Measurements from ENCODE around the gene TRPM3.
A peak's percentile ranks its signal among the peaks of the same experiment; 100 is the strongest.

TRPM3 gene

GRCh38 chr9:70873506-70873905 lies 247.9 kb downstream of the TRPM3 start:
- no peaks in the 10 kb centered on the region for H3K36me3 ChIP-seq (ENCODE audit: insufficient read depth, insufficient read length, low read length)
- no peak for TF ChIP-seq SUZ12 (IDR thresholded peaks at IDR 0.05; ENCODE audit: extremely low read depth, insufficient read depth, insufficient read length)
- no peak for TF ChIP-seq ZNF274 (IDR thresholded peaks at IDR 0.05; ENCODE audit: low read depth, low read length)
- TF ChIP-seq YY1 (IDR thresholded peaks at IDR 0.05; ENCODE audit: insufficient read depth, insufficient read length), result no peak
- no peak for DNase-seq (ENCODE audit: low read depth, low spot score)
- no peaks in the 10 kb centered on the region for H3K27me3 ChIP-seq (ENCODE audit: insufficient read depth, insufficient read length)
- no peak overlapping the region for H3K9ac ChIP-seq (ENCODE audit: insufficient read length, low read depth)
- no peaks in the 10 kb centered on the region for H3K9me3 ChIP-seq (ENCODE audit: insufficient read depth, low read length)
- no peak overlapping the region for H3K4me3 ChIP-seq (ENCODE audit: insufficient read length, low read depth)
- H3K4me1 ChIP-seq (ENCODE audit: insufficient read depth, insufficient read length), result no peaks in the 10 kb centered on the region

- DNase-seq (ENCODE audit: low read depth, low spot score), result peak; percentile 5
- no peaks in the 10 kb centered on the region for H3K4me1 ChIP-seq (ENCODE audit: insufficient read depth, insufficient read length)
- no peaks in the 10 kb centered on the region for H3K9me3 ChIP-seq (ENCODE audit: insufficient read depth, low read length)
- no peaks in the 10 kb centered on the region for H3K36me3 ChIP-seq (ENCODE audit: insufficient read depth, insufficient read length, low read length)
- no peaks in the 10 kb centered on the region for H3K27me3 ChIP-seq (ENCODE audit: insufficient read depth, insufficient read length)
- H3K9ac ChIP-seq (ENCODE audit: insufficient read length, low read depth), result no peak overlapping the region
- TF ChIP-seq YY1 (IDR thresholded peaks at IDR 0.05; ENCODE audit: insufficient read depth, insufficient read length) (no peak), SUZ12 (IDR thresholded peaks at IDR 0.05; ENCODE audit: extremely low read depth, insufficient read depth, insufficient read length) (no peak), ZNF274 (IDR thresholded peaks at IDR 0.05; ENCODE audit: low read depth, low read length) (no peak)
- no peak overlapping the region for H3K4me3 ChIP-seq (ENCODE audit: insufficient read length, low read depth)
Measured at GRCh38 chr9:70868661-70869652, 252.5 kb downstream of the TRPM3 start.

GRCh38 chr9:70868041-70868440 lies 253.4 kb downstream of the TRPM3 start:
- Histone ChIP-seq H3K4me3 (ENCODE audit: insufficient read length, low read depth) (no peak overlapping the region), H3K27me3 (ENCODE audit: insufficient read depth, insufficient read length) (no peaks in the 10 kb centered on the region), H3K9ac (ENCODE audit: insufficient read length, low read depth) (no peak overlapping the region), H3K36me3 (ENCODE audit: insufficient read depth, insufficient read length, low read length) (no peaks in the 10 kb centered on the region), H3K9me3 (ENCODE audit: insufficient read depth, low read length) (no peaks in the 10 kb centered on the region), H3K4me1 (ENCODE audit: insufficient read depth, insufficient read length) (no peaks in the 10 kb centered on the region)
- no peak for DNase-seq (ENCODE audit: low read depth, low spot score)
- TF ChIP-seq ZNF274 (IDR thresholded peaks at IDR 0.05; ENCODE audit: low read depth, low read length) (no peak), SUZ12 (IDR thresholded peaks at IDR 0.05; ENCODE audit: extremely low read depth, insufficient read depth, insufficient read length) (no peak), YY1 (IDR thresholded peaks at IDR 0.05; ENCODE audit: insufficient read depth, insufficient read length) (no peak)

- no peaks in the 10 kb centered on the region for H3K4me1 ChIP-seq (ENCODE audit: insufficient read depth, insufficient read length)
- no peak overlapping the region for H3K9ac ChIP-seq (ENCODE audit: insufficient read length, low read depth)
- no peaks in the 10 kb centered on the region for H3K27me3 ChIP-seq (ENCODE audit: insufficient read depth, insufficient read length)
- no peak for DNase-seq (ENCODE audit: low read depth, low spot score)
- H3K36me3 ChIP-seq (ENCODE audit: insufficient read depth, insufficient read length, low read length), result no peaks in the 10 kb centered on the region
- H3K4me3 ChIP-seq (ENCODE audit: insufficient read length, low read depth), result no peak overlapping the region
- no peak for TF ChIP-seq SUZ12 (IDR thresholded peaks at IDR 0.05; ENCODE audit: extremely low read depth, insufficient read depth, insufficient read length)
- no peaks in the 10 kb centered on the region for H3K9me3 ChIP-seq (ENCODE audit: insufficient read depth, low read length)
Measured at GRCh38 chr9:70865471-70865870, 255.9 kb downstream of the TRPM3 start.

GRCh38 chr9:70861797-70862196 lies 259.6 kb downstream of the TRPM3 start:
- H3K4me1 ChIP-seq (ENCODE audit: insufficient read depth, insufficient read length), result no peaks in the 10 kb centered on the region
- H3K27me3 ChIP-seq (ENCODE audit: insufficient read depth, insufficient read length), result no peaks in the 10 kb centered on the region
- no peak overlapping the region for H3K4me3 ChIP-seq (ENCODE audit: insufficient read length, low read depth)
- no peaks in the 10 kb centered on the region for H3K9me3 ChIP-seq (ENCODE audit: insufficient read depth, low read length)
- H3K9ac ChIP-seq (ENCODE audit: insufficient read length, low read depth), result no peak overlapping the region
- TF ChIP-seq SUZ12 (IDR thresholded peaks at IDR 0.05; ENCODE audit: extremely low read depth, insufficient read depth, insufficient read length) (no peak), YY1 (IDR thresholded peaks at IDR 0.05; ENCODE audit: insufficient read depth, insufficient read length) (no peak), ZNF274 (IDR thresholded peaks at IDR 0.05; ENCODE audit: low read depth, low read length) (no peak)
- H3K36me3 ChIP-seq (ENCODE audit: insufficient read depth, insufficient read length, low read length), result no peaks in the 10 kb centered on the region
- no peak for DNase-seq (ENCODE audit: low read depth, low spot score)

- H3K36me3 ChIP-seq (ENCODE audit: insufficient read depth, insufficient read length, low read length), result no peaks in the 10 kb centered on the region
- no peaks in the 10 kb centered on the region for H3K9me3 ChIP-seq (ENCODE audit: insufficient read depth, low read length)
- no peaks in the 10 kb centered on the region for H3K4me1 ChIP-seq (ENCODE audit: insufficient read depth, insufficient read length)
- no peak for DNase-seq (ENCODE audit: low read depth, low spot score)
- H3K9ac ChIP-seq (ENCODE audit: insufficient read length, low read depth), result no peak overlapping the region
- H3K27me3 ChIP-seq (ENCODE audit: insufficient read depth, insufficient read length), result no peaks in the 10 kb centered on the region
- no peak for TF ChIP-seq SUZ12 (IDR thresholded peaks at IDR 0.05; ENCODE audit: extremely low read depth, insufficient read depth, insufficient read length)
- TF ChIP-seq YY1 (IDR thresholded peaks at IDR 0.05; ENCODE audit: insufficient read depth, insufficient read length), result no peak
- no peak for TF ChIP-seq ZNF274 (IDR thresholded peaks at IDR 0.05; ENCODE audit: low read depth, low read length)
- H3K4me3 ChIP-seq (ENCODE audit: insufficient read length, low read depth), result no peak overlapping the region
Measured at GRCh38 chr9:70861376-70861775, 260.0 kb downstream of the TRPM3 start.

GRCh38 chr9:70859694-70860093 lies 261.7 kb downstream of the TRPM3 start:
- Histone ChIP-seq H3K27me3 (ENCODE audit: insufficient read depth, insufficient read length) (no peaks in the 10 kb centered on the region), H3K9ac (ENCODE audit: insufficient read length, low read depth) (no peak overlapping the region), H3K9me3 (ENCODE audit: insufficient read depth, low read length) (no peaks in the 10 kb centered on the region), H3K36me3 (ENCODE audit: insufficient read depth, insufficient read length, low read length) (no peaks in the 10 kb centered on the region), H3K4me3 (ENCODE audit: insufficient read length, low read depth) (no peak overlapping the region), H3K4me1 (ENCODE audit: insufficient read depth, insufficient read length) (no peaks in the 10 kb centered on the region)
- no peak for DNase-seq (ENCODE audit: low read depth, low spot score)
- no peak for TF ChIP-seq ZNF274 (IDR thresholded peaks at IDR 0.05; ENCODE audit: low read depth, low read length)
- TF ChIP-seq SUZ12 (IDR thresholded peaks at IDR 0.05; ENCODE audit: extremely low read depth, insufficient read depth, insufficient read length), result no peak
- TF ChIP-seq YY1 (IDR thresholded peaks at IDR 0.05; ENCODE audit: insufficient read depth, insufficient read length), result no peak

Data from NT2/D1 (cell line).